ENCODE measurements around the gene HECTD1.
"Not testable (repeated sequence)": the region's sequence is repeated elsewhere in the genome, so short reads cannot be mapped to it uniquely, and the experiment has no call there.

Gene HECTD1

DNA sequence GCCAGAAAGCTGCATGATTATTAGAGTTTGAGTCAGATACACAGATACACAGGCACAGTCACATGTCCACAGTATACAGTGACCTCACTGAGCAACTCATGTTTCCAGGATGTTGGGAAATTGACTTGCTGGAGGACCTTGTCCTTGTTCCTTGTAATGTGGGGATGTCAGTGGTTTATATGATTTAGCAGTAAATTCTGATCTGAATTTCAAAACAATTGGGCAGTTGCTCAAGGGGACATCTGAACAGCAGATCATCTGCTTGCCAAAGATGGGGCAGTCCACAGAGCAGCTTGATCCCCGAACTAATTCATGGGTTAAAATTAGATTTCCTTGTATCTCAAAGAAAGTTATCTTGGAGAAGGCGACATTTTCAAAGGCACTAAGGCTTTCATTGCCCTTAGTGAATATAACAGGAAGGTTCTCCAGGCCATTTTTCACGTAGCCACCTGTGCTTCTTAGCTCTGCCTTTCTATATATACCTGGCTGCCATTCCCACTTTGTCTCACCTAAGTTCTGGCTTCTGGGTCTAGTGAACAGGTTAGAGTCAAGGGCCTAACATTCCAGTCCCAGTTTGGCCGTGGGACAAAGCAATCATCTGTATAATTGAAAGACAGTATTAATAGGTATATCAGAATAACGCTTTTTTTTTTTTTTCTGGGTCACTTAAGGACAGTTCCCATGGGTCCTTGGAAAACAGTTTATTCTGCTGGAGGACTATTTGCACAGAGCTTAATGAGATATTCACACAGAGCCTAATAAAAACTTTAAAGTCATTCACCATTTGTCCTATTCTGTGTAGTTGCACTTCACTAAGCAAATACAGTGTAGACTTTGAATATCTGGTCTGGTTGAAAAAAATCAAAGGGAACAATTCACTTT, 116.5 kb downstream of the HECTD1 start:
- DNase-seq, result no peak

DNA sequence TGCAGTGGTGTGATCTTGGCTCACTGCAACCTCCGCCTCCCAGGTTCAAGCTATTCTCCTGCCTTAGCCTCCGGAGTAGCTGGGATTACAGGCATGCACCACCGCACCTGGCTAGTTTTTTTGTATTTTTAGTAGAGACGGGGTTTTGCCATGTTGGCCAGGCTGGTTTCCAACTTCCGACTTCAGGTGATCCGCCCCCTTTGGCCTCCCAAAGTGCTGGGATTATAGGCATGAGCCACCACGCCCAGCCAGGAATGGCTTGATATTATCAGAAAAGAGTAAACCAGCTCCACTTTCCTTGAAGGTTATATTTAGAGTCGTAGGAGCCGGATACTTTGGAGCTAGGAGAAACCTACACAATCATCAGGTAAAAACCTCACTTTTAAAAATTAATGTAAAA, 121.1 kb downstream of the HECTD1 start:
- not testable (repeated sequence) for DNase-seq

DNA sequence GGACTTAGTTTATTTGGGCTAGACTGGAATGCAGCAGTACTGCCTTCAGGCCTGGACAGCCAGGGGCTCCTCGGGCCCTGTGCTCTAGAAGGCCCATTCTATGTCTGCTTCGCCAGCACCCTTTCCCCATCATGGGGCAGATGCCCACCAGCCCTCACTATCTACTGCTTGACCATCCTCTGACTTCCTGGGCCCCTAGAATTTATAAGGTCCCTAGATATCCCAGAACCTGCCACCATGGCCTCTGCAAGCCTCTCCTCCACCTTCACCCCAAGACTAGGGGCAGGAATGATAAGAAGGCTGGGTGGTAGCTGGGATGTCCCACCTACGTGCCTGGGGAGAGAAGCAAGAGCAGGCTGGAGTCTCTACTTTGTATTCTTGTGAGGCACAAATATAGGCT, 122.6 kb downstream of the HECTD1 start:
- no peak for DNase-seq

DNA sequence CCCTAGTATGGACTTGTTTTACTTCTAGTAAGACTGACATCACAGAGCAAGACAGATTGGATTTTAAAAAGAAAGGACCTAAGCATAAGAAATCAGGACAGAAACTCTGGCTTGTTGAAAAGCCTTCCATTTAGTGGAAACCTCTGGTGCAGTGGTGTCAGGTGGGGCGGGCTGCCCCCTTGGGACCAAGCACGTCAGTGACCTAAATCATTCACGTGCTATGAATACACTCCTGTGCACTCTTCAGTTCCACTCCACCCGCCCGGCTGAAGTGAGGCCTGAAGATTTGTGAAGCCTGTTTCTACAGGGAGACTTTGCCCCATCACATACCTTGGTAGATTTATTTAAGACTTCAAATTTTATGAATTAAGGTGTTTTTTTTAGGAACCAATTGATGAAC, 123.2 kb downstream of the HECTD1 start:
- DNase-seq, result peak in 1 of 2 experiments; percentile 17

DNA sequence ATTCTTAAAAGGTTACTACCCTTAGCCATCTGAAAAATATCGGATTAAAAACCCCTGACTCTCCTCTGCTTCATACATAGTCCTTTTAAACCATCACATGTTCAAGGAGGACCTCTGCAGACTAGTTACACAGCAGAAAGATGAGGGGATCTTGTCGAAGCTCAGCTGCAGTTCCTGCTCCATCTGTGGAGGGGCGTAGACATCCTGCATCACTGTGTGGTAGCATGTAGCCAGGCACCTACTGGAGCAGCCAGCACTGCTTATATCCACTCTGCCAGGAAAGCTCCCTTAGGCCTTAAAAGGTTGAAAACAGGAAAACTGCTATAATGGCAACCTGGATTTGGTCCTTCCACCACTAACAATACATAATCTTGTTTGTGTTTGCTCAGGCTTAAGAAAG, 123.8 kb downstream of the HECTD1 start:
- no peak for DNase-seq

DNA sequence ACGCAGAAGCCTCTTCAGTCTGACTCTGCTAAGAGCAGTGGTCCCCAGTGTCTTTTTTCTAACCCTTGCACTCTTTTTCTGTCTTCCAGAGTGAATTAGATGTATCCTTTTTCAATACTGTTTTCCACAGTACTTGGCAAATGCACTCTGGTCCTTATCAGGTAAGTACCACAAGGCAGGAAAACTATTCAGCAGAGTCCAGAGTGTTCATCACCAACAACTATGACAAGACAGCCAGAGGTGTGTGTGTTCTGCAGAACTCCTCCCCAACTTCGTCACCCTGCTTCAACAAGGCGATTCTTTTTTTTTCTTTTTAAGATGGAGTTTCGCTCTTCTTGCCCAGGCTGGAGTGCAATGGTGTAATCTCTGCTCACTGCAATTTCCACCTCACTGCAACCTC, 127.1 kb downstream of the HECTD1 start:
- no peak for DNase-seq

DNA sequence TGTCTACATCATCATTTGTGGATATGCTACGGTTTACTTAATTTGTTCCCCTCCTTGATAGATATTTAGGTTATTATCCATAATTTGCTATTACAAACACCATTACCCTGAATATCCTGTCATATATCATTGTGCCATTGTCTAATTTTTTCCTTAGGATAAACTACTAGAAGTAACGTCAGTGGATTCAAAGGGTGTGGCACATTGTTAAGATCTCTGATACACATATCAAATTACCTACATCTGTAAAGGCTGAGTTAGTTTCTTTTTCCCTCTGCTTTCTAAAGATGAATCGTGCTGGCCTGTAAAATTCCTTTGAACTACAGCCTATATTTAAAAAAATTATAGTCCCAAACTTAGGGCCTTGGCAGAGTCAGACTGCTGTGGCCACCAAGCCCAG, 127.5 kb downstream of the HECTD1 start:
- DNase-seq, result no peak

DNA sequence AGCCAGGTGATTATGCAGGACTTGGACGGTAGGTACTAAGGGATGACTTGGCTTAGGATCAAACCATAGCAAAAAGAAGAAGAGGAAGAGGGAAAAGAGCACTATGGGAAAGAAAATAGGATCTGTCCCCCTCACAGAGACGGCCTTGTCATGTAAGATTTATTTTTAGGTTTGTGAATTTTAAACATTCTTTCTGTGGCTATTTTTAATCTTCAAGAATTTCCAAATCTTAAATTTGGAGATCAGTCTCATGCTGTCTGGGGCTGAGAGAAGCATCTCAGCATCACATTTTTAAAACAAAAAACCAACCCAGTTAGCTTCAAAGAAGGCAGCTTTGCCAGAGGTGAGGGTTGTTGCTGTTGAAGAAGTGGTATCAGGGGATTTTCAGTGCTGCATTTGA, 128.8 kb downstream of the HECTD1 start:
- no peak for DNase-seq

DNA sequence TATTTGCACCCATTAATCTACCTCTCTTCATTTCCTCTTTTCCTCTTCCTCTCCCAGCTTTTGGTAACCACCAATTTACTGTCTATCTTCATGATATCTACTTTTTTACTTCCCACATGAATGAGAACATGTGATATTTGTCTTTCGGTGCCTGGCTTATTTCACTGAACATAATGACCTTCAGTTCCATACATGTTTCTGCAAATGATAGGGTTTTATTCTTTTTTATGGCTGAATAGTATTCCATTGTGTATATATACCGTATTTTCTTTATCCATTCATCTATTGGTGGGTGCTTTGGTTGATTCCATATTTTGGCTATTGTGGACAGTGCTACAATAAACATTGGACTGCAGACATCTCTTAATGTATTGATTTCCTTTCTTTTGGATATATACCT, 132.4 kb downstream of the HECTD1 start:
- no peak for DNase-seq

DNA sequence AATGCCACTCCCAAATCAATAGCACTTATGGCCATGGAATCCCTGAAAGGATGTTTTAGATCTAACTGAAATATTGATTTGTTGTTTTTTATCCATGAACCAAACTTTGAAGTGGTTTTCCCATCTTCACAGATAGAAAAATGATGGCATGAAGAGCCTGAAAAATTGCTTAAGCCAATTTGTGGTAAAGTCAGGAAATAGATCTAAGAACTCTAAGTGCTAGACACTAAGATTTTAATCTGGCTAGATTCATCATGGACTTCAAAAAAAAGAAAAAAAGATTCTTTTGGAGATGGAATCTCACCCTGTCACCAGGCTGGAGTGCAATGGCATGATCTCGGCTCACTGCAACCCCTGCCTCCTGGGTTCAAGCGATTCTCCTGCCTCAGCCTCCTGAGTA, 136.4 kb downstream of the HECTD1 start:
- no peak for DNase-seq

DNA sequence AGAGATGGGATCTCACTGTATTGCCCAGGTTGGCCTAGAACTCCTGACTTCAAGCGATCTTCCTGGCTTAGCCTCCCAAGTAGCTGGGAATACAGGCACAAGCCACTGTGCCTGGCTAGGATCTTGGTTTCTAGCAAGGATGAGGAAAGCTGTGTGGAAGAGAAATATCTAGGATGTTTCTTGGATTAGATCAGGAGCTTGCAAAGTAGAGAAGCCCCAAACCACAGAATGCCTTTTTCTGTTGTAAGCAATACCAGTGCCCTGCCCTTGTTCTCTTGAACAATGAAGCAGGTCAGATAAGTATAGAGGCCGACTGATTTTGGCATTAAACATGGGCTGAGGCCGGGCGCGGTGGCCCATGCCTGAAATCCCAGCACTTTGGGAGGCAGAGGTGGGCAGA, 137.2 kb downstream of the HECTD1 start:
- DNase-seq, result no peak

DNA sequence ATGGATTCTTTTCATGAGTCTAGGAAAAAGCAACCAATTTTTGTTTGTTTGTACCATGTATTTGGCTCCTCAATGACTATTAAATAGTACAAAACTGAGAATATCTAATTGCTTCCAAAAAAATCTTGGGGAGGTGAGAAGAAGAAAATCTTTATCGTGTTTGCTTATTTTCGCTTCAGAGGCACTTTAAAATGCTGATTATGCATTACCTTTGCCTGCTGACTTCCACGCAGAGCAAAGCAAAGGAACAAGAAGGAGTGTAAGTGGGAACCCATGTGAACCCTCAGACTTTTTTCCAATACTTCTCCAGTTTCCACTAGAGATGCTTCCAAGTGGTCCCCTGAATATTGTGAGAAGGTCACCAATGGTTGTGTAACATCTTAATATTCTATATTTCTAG, 138.2 kb downstream of the HECTD1 start:
- DNase-seq, result no peak

DNA sequence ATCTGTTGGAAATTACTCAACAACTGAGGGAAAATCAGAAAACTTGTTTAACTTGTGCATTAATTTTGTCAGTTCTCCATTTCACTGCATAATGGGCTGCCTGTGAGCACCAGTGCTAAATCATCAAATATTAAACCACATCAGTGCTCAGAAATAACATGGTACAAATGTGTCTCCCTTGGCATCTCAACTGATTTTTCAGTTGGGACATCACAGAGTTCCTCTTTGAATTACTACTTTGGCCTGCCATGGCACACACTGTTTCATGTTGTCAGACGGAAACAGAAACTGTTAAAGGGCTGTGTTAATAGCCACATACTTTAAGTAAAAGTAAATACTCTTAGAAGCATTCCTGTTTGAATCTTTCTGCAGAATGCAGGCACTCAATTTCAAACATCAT, 139.4 kb downstream of the HECTD1 start:
- DNase-seq, result no peak

DNA sequence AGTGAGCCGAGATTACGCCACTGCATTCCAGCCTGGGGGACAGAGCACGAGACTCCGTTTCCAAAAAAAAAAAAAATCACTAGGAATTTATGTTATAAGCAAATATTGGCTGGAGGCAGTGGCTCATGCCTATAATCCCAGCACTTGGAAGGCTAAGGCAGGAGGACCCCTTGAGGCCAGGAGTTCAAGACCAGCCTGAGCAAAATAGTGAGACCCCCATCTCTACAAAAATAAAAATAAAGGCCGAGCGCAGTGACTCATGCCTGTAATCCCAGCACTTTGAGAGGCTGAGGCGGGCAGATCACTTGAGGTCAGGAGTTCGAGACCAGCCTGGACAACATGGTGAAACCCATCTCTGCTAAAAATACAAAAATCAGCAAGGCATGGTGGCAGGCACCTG, 144.7 kb downstream of the HECTD1 start:
- not testable (repeated sequence) for DNase-seq

DNA sequence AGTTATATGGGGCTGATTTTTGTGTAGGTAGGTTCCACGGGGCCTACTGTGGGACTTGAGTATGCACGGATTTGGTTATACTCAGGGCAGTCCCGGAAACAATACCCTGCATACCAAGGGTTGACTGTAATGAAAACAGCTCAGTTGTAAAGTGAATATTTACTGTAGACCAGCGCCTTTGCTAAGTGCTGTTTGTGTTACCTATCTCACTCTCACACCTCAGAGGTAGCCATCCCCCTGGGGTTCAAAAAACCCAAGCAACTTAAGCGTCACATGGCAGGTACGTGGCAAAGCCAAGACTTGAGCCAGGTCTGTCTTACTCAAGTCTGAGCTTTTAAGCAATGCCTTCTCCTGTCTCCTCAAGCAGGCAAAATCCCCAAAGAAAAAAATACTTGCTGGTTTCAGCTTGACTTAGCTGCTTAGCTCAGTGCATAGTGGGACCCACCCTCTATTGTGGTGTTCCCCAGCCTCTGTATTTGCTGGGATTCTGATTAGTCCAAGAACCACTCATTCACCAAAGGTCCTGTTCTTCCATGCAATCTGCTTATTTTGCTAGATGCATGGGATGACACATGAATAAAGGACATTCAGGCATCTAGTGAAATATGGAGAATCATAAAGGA, 147.2 kb downstream of the HECTD1 start:
- no peak for DNase-seq

DNA sequence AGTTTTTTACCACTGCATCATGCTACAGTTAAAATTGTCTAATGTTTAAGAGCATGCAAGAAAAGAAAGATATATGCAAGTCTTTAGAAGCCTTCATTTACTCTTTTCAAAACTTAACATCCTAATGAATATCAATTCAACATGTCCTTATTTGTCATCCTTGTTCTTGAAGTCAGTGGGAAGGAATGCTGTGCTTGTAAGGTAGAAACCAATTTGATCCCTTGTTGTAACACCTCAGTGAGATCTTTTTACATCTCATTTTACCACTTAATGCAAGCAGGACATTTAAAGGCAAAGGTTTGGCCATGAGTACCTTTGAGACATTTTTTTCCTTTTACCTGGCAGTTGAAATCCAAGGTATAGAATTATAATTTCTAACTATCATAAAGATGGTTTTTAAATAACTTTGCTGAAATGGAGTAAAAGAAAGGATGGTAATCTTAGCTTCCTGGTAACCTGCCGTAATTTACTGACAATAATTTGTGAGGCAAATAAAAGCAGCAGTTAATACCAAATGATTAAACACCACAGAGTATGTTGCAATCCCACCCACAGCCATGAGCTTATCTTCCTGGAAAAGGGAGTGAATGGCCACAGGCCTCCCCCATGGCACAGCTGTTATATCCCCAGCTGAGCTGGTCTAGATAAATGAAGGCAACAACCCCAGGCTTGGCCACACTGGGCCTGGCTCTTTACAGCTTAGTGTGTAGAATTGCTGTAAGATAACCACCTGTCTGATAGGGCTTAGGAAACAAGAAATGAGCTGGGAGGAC, 148.3 kb downstream of the HECTD1 start:
- peak; percentile 66 to 77 for DNase-seq

DNA sequence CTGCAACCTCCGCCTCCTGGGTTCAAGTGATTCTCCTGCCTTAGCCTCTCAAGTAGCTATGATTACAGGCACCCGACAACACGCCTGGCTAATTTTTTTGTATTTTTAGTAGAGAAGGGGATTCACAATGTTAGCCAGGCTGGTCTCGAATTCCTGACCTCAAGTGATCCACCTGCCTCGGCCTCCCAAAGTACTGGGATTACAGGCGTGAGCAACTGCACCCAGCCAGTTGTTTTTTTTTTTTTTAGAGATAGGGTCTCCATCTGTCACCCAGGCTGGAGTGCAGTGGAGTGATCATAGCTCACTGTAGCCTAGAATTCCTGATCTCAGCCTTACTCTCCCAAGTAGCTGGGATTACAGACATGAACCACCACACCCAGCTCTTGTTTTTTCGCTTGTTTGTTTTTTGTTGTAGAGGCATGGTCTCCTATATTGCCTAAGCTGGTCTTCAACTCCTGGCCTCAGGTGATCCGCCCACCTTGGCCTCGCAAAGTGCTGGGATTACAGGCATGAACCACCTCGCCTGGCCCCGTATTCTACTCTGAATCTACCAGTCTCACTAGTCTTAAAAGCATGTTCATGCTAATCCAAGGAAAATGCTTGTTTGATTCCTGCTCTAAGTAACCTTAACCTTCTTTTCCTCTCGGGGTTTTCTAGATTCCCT, 149.8 kb downstream of the HECTD1 start:
- DNase-seq, result peak; percentile 78 to 87

DNA sequence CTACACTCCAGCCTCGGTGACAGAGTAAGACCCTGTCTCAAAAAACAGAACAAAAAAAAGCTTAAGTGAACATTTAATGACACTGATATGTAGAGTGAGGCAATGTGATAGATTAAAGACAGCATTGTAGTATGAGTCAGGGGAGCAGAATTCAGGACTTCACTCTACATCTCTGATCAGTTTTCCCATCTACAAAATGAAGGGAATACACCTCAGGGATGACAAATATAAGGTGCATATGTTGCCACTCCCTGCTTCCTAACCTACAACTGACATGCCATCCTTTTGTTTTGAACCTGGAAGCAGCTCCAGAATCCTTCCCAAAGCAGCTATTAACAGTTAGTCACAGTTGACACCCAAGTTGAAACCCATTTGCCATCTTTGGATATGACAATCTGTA, 150.6 kb downstream of the HECTD1 start:
- DNase-seq, result peak in 1 of 2 experiments; percentile 34

DNA sequence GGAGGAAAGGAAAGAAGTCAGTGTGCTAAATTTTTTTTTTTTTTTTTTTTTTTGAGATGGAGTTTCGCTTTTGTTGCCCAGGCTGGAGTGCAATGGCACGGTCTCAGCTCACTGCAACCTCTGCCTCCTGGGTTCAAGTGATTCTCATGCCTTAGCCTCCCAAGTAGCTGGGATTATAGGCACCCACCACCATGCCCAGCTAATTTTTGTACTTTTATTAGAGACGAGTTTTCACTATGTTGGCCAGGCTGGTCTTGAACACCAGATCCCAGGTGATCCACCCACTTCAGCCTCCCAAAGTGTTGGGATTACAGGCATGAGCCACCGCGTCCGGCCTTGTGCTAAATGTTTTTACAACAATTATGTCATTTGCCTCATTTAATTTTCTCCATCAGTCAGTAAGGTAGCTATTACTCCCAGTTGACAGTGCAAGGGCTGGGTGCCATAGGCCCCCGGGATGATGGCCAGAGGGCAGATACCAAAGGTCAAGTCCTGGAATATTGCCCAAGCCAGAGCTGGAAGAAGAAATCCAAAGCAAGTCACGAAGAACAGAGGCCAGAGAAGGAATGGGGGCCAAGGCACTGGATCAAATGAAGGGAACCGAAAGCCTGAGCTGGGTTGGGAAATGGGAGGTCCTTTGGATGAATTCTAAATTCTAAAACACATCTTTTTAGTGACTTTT, 154.5 kb downstream of the HECTD1 start:
- DNase-seq, result not testable (repeated sequence)

DNA sequence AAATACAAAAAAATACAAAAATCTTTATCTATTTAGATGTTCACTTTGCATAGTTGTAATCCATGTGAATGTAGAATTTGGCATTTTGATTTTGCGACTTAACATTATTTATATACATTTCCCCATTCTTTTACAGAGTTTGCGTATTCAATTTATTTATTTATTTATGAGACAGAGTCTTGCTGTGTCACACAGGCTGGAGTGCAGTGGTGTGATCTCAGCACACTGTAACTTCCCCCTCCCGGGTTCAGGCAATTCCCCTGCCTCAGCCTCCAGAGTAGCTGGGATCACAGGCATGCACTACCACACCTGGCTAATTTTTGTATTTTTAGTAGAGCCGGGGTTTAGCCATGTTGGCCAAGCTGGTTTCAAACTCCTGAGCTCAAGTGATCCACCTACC, 156.1 kb downstream of the HECTD1 start:
- no peak for DNase-seq

DNA sequence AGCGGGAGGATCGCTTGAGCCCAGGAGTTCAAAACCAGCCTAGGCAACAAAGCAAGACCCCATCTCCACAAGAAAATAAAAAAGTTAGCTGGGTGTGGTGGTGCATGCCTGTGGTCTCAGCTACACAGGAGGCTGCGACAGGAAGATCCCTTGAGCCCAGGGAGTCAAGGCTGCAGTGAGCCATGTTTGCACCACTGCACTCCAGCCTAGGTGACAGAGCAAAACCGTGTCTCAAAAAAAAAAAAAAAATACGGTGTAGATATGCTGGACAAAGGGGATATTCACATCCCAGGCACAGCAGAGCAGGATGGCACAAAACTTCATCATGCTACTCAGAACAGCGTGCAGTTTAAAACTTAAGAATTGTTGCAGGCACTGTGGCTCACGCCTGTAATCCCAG, 156.6 kb downstream of the HECTD1 start:
- DNase-seq, result no peak
